Measurements from ENCODE around the gene WDR35. TPM values are rescaled to one million over a fixed set of nuclear protein-coding genes. Genes with fewer than 3 reads are reported as not detected.

The WDR35 gene
- total and polyA plus RNA-seq, 4 donors = 0.97 to 3.8 (median 1.6) TPM

GRCh38 chr2:20012032-20012281 is 22.1 kb upstream of the WDR35 start:
- Histone ChIP-seq H3K9ac (ENCODE audit: low read depth in 1 of 2, low read length in 2 of 2) (no peak overlapping the region), H3K27ac (ENCODE audit: low read depth in 1 of 2, low read length in 2 of 2) (no peak overlapping the region), H3K27me3 (ENCODE audit: control insufficient read depth in 4 of 4, insufficient read depth in 4 of 4, low read length in 3 of 4) (peaks cover 0 to 4% (median 0%) of the 10 kb centered on the region in 4 donors), H3K4me3 (ENCODE audit: low read depth in 1 of 3, low read length in 3 of 3) (peak overlapping the region in 1 of 3 donors; percentile 71), H3K4me1 (ENCODE audit: control insufficient read depth in 4 of 4, insufficient read depth in 4 of 4, low read length in 3 of 4) (peaks cover 2 to 10% (median 7%) of the 10 kb centered on the region in 4 donors), H3K9me3 (ENCODE audit: control insufficient read depth in 4 of 4, low read length in 3 of 4) (no peaks in the 10 kb centered on the region), H3K36me3 (ENCODE audit: control insufficient read depth in 4 of 4, insufficient read depth in 3 of 4, low read depth in 1 of 4, low read length in 3 of 4) (no peaks in the 10 kb centered on the region)
- 25% methylated on average over 4 of the region's 4 CpGs for WGBS
- no peak for TF ChIP-seq NR2F2 (IDR thresholded peaks at IDR 0.05)
- no peak for TF ChIP-seq HNF4A (conservative IDR thresholded peaks at IDR 0.05)
- no peak for TF ChIP-seq HNF4G (IDR thresholded peaks at IDR 0.05)
- no peak for TF ChIP-seq YY1 (IDR thresholded peaks at IDR 0.05)
- TF ChIP-seq, protein P1, sequence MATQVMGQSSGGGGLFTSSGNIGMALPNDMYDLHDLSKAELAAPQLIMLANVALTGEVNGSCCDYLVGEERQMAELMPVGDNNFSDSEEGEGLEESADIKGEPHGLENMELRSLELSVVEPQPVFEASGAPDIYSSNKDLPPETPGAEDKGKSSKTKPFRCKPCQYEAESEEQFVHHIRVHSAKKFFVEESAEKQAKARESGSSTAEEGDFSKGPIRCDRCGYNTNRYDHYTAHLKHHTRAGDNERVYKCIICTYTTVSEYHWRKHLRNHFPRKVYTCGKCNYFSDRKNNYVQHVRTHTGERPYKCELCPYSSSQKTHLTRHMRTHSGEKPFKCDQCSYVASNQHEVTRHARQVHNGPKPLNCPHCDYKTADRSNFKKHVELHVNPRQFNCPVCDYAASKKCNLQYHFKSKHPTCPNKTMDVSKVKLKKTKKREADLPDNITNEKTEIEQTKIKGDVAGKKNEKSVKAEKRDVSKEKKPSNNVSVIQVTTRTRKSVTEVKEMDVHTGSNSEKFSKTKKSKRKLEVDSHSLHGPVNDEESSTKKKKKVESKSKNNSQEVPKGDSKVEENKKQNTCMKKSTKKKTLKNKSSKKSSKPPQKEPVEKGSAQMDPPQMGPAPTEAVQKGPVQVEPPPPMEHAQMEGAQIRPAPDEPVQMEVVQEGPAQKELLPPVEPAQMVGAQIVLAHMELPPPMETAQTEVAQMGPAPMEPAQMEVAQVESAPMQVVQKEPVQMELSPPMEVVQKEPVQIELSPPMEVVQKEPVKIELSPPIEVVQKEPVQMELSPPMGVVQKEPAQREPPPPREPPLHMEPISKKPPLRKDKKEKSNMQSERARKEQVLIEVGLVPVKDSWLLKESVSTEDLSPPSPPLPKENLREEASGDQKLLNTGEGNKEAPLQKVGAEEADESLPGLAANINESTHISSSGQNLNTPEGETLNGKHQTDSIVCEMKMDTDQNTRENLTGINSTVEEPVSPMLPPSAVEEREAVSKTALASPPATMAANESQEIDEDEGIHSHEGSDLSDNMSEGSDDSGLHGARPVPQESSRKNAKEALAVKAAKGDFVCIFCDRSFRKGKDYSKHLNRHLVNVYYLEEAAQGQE (IDR thresholded peaks at IDR 0.05) = no peak
- TF ChIP-seq SP1 (IDR thresholded peaks at IDR 0.05) = no peak
- TF ChIP-seq, protein P2, sequence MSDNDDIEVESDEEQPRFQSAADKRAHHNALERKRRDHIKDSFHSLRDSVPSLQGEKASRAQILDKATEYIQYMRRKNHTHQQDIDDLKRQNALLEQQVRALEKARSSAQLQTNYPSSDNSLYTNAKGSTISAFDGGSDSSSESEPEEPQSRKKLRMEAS (IDR thresholded peaks at IDR 0.05) = no peak
- no peak for TF ChIP-seq RAD21 (IDR thresholded peaks at IDR 0.05)
- DNase-seq (ENCODE audit: low spot score) = no peak

- no peaks in the 10 kb centered on the region for H3K36me3 ChIP-seq (ENCODE audit: control insufficient read depth in 4 of 4, insufficient read depth in 3 of 4, low read depth in 1 of 4, low read length in 3 of 4)
- no peak overlapping the region for H3K9ac ChIP-seq (ENCODE audit: low read depth in 1 of 2, low read length in 2 of 2)
- DNase-seq (ENCODE audit: low spot score) = no peak
- peaks cover 2 to 10% (median 7%) of the 10 kb centered on the region in 4 donors for H3K4me1 ChIP-seq (ENCODE audit: control insufficient read depth in 4 of 4, insufficient read depth in 4 of 4, low read length in 3 of 4)
- 83% methylated on average over 14 of the region's 14 CpGs for WGBS
- H3K4me3 ChIP-seq (ENCODE audit: low read depth in 1 of 3, low read length in 3 of 3) = no peak overlapping the region
- peaks cover 0 to 4% (median 0%) of the 10 kb centered on the region in 4 donors for H3K27me3 ChIP-seq (ENCODE audit: control insufficient read depth in 4 of 4, insufficient read depth in 4 of 4, low read length in 3 of 4)
- H3K27ac ChIP-seq (ENCODE audit: low read depth in 1 of 2, low read length in 2 of 2) = no peak overlapping the region
- TF ChIP-seq, protein P3, sequence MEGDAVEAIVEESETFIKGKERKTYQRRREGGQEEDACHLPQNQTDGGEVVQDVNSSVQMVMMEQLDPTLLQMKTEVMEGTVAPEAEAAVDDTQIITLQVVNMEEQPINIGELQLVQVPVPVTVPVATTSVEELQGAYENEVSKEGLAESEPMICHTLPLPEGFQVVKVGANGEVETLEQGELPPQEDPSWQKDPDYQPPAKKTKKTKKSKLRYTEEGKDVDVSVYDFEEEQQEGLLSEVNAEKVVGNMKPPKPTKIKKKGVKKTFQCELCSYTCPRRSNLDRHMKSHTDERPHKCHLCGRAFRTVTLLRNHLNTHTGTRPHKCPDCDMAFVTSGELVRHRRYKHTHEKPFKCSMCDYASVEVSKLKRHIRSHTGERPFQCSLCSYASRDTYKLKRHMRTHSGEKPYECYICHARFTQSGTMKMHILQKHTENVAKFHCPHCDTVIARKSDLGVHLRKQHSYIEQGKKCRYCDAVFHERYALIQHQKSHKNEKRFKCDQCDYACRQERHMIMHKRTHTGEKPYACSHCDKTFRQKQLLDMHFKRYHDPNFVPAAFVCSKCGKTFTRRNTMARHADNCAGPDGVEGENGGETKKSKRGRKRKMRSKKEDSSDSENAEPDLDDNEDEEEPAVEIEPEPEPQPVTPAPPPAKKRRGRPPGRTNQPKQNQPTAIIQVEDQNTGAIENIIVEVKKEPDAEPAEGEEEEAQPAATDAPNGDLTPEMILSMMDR (IDR thresholded peaks at IDR 0.05; ENCODE audit: low read depth, low read length, missing input control) = no peak
- TF ChIP-seq GABPA (IDR thresholded peaks at IDR 0.05 in 1 of 2, conservative IDR thresholded peaks at IDR 0.05 in 1 of 2) = no peak
- no peak for TF ChIP-seq YY1 (IDR thresholded peaks at IDR 0.05)
- no peak for TF ChIP-seq EGR1 (IDR thresholded peaks at IDR 0.05; ENCODE audit: low read depth in 2 of 2)
- TF ChIP-seq, protein P2 (IDR thresholded peaks at IDR 0.05) = no peak
- no peak for TF ChIP-seq HNF4A (conservative IDR thresholded peaks at IDR 0.05)
- TF ChIP-seq JUND (IDR thresholded peaks at IDR 0.05) = no peak
- no peak for TF ChIP-seq ATF3 (IDR thresholded peaks at IDR 0.05)
- no peak for TF ChIP-seq FOXA2 (IDR thresholded peaks at IDR 0.05)
- no peak for TF ChIP-seq TAF1 (conservative IDR thresholded peaks at IDR 0.05)
- no peak for TF ChIP-seq RAD21 (IDR thresholded peaks at IDR 0.05)
- no peak for TF ChIP-seq FOXA1 (IDR thresholded peaks at IDR 0.05)
- TF ChIP-seq NR2F2 (IDR thresholded peaks at IDR 0.05) = no peak
- no peak for TF ChIP-seq HNF4G (IDR thresholded peaks at IDR 0.05)
- TF ChIP-seq, protein P1 (IDR thresholded peaks at IDR 0.05) = no peak
- no peak for TF ChIP-seq RXRA (IDR thresholded peaks at IDR 0.05)
- no peak for TF ChIP-seq SP1 (IDR thresholded peaks at IDR 0.05)
- TF ChIP-seq ZBTB33 (IDR thresholded peaks at IDR 0.05) = no peak
- no peaks in the 10 kb centered on the region for H3K9me3 ChIP-seq (ENCODE audit: control insufficient read depth in 4 of 4, low read length in 3 of 4)
Observed at GRCh38 chr2:20011276-20012031, 21.5 kb upstream of the WDR35 start.
